ENCODE measurements around the gene SETBP1.

Gene SETBP1

GRCh38 chr18:45006934-45007333, 326.2 kb downstream of the SETBP1 start:
- in situ Hi-C loops (cut with MboI; ENCODE audit: low sequenced_read_pairs) = no loop called here

DNA sequence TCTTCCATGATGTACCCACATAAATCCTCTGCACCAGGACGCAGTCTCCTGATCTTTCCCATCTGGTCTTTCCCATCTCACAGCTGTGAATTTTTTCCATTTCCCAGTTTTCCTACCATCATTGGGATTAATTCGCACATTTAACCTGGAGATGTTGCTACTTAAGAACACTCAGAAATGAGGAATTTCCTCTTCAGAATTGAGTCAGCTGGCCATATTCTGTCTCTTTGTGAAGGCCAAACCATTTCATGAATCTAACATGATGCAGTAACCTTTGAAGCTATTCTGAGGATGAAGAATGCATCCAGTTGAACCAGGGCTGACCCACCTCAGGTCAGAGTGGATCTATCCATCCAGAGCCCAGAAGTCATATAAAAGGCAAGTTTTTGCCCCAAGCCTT, 326.8 kb downstream of the SETBP1 start:
- in situ Hi-C loops (cut with MboI; ENCODE audit: low sequenced_read_pairs) = no loop called here

GRCh38 chr18:45008694-45009413, 328.2 kb downstream of the SETBP1 start:
- in situ Hi-C loops (cut with MboI; ENCODE audit: low sequenced_read_pairs) = no loop called here

DNA sequence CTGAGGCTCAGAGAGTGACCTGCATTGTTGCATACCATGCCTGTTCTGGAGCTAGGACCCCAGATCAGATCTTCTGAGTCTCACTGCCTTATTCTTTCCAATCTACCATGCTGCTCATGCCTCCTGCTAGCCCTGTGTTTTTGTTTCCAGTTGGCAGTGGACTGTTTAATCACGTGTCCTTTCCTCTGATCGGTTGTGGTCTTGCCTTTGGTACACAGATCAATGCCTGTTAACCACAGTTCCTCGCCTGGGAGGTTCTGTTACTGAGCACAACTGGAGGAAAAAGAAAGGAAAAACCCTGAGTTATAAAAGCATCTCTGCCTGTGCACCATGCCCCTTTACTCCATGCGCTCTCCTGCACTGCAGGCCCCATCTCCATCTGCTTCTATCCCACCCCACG, 329.1 kb downstream of the SETBP1 start:
- in situ Hi-C loops (cut with MboI; ENCODE audit: low sequenced_read_pairs) = no loop called here

- in situ Hi-C loops (cut with MboI; ENCODE audit: low sequenced_read_pairs) = no loop called here
Measured at GRCh38 chr18:45012286-45012685, 331.6 kb downstream of the SETBP1 start.

GRCh38 chr18:45014047-45014501, 333.4 kb downstream of the SETBP1 start:
- in situ Hi-C loops (cut with MboI; ENCODE audit: low sequenced_read_pairs) = no loop called here

DNA sequence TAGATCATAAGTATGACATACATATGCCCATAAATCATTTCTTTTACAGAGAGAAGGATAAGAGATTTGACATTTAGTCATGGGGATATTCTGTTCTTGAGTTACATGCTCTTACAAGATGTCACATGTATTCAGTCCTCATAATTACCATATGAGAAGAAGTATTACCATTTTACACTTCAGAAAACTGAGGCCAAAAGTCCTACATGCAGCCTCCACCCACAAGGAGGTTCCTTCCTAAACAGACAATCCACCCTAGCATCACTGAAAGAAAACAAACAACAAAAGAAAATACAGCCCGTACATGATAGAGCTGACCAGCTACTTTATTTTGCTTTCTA, 335.1 kb downstream of the SETBP1 start:
- in situ Hi-C loops (cut with MboI; ENCODE audit: low sequenced_read_pairs) = no loop called here

- in situ Hi-C loops (cut with MboI; ENCODE audit: low sequenced_read_pairs) = no loop called here
Measured at GRCh38 chr18:45019469-45019868, 338.8 kb downstream of the SETBP1 start.

GRCh38 chr18:45023519-45023918, 342.8 kb downstream of the SETBP1 start:
- in situ Hi-C loops (cut with MboI; ENCODE audit: low sequenced_read_pairs) = no loop called here

DNA sequence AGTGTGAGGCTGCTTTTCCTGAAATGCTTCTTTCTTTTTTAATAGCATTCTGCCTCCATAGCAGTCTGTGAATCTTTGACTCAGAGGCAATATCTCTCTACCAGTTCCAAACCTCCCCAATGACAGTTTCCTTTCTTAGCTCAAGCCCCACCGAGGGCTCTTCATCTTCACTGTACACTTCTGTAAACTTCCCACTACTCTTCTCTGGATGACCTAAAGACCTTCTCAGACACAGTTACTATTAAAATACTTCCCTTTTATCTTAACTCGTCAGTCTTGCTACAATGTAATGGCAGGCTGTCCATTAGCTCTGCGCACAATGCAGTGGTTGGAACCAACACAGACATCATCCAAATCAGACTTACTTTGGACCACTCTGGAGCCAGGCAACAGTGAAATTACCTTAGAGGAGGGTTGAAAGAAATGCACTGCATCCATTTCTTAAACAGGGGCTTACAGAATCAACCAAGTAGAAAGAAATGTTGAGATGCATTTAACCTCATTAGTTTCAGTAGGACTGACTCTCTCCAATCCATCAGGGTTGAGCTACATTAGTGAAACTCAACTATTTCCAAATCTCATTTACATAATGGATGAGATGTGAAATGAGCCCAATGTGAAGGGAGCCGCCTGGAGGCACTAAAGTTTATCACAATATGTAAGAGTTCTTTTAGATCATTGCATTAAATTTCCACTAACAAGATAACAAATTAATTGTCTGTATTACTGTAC, 343.8 kb downstream of the SETBP1 start:
- in situ Hi-C loops (cut with MboI; ENCODE audit: low sequenced_read_pairs) = no loop called here

DNA sequence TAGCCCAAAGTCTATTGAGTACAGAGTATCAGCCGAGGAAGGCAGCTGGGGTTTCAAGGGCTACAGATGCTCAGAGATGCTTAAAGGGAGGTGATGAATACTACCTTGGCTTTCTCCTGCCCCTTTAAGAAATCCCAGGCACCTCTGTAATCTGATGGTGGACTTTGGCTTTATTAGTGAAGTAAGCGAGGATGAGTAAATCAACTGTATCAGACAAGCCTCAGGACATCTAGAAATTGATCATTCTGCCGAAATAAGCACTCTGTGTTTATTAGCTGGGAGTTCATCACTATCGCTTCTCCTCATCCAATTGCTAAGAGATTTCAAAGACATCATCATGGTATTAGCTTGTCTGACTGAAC, 344.4 kb downstream of the SETBP1 start:
- in situ Hi-C loops (cut with MboI; ENCODE audit: low sequenced_read_pairs) = no loop called here

DNA sequence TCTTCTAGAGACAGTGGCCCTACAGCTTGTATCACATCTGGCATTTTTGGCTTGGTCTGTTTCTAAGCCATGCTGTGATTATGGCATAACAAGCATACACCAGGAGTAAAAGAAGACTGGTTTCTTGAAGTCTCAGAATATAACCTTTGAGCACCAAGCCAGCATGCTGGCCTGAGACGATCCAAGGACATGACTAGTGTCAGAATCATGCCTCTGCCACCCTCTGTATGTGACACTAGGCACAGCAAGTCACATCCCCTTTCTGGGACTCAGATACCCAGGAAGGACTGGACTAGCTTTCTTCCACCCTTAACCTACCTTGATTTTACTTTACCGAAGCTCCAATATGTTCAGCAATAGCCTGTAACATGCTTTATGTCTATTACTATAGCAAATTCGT, 345.5 kb downstream of the SETBP1 start:
- in situ Hi-C loops (cut with MboI; ENCODE audit: low sequenced_read_pairs) = no loop called here

DNA sequence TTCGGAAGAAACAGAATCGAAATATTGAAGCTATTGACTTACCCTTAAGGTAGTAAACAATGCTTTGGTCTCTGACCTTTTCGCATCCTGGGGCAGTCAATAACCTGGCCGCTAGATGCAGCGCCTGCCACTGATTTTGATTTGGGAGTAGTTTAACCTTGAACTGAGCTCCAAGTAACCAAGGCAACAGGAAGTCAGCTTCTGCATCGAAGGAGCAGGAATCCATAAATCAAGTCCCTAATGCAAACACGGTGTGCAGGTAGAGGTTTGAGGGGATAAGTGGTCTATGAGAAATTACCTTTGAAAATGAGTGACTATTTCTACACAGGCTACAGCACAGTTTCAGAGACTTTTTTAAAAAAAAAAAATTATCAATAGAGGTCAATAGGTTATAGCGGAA, 353.5 kb downstream of the SETBP1 start:
- in situ Hi-C loops (cut with MboI; ENCODE audit: low sequenced_read_pairs) = no loop called here

- in situ Hi-C loops (cut with MboI; ENCODE audit: low sequenced_read_pairs) = no loop called here
Measured at GRCh38 chr18:45037618-45038017, 356.9 kb downstream of the SETBP1 start.

- in situ Hi-C loops (cut with MboI; ENCODE audit: low sequenced_read_pairs) = no loop called here
Measured at GRCh38 chr18:45039376-45039775, 358.7 kb downstream of the SETBP1 start.

DNA sequence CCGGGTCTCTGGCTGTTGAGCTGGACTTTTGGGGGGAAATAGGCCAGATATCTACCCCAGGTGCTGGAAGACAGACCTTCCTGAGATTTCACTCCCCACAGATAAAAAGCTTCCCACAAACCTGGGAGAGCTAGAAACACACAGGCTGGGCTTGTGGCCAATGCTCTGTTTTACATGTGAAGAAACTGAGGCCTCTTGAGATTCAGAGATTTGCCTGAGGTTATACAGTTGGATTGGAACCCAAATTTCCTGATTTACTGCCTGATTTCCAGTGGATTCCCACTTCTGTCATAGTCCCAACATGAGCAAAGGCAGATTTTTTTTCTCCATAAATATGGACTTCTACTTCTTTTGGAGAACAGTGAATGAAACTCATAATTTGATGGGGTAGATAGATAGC, 360.2 kb downstream of the SETBP1 start:
- in situ Hi-C loops (cut with MboI; ENCODE audit: low sequenced_read_pairs) = no loop called here

GRCh38 chr18:45044787-45045186, 364.1 kb downstream of the SETBP1 start:
- in situ Hi-C loops (cut with MboI; ENCODE audit: low sequenced_read_pairs) = no loop called here

- in situ Hi-C loops (cut with MboI; ENCODE audit: low sequenced_read_pairs) = no loop called here
Measured at GRCh38 chr18:45046228-45046627, 365.5 kb downstream of the SETBP1 start.

GRCh38 chr18:45046961-45047360, 366.3 kb downstream of the SETBP1 start:
- in situ Hi-C loops (cut with MboI; ENCODE audit: low sequenced_read_pairs) = no loop called here

DNA sequence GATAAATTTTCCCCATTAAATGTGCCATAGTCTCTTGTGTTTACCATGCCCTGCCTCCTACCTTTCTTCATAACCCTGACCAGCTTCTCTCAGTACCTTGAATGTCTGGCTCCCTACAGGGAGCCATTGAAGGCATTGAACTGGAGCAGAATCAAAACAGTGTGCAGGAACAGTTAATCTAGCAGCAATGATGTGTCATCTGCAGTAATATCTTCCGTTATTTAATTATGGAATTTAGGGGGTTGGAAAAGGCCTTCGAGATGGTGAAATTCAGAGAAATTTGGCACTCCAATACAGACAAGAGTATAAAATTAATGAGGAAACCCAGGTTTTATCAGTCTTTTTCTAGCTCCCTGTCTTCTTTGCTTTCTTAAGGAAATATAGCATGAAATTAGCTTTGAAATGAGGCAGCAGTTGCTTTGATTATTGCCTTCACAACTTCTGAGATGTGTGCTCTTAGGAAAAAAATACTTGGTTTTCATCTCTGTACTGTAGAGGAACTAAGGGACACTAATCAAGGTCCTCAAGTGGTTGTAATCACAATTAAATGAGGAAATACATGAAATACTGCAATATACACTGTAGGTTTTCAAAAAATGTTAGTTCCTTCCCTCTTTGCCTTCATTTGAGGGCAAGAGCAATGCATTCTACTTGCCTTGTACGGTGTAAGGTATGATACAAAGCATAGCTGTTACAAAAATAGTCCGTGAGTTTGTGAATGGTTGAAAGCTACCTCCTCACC, 369.1 kb downstream of the SETBP1 start:
- in situ Hi-C loops (cut with MboI; ENCODE audit: low sequenced_read_pairs) = no loop called here

- in situ Hi-C loops (cut with MboI; ENCODE audit: low sequenced_read_pairs) = no loop called here
Measured at GRCh38 chr18:45050712-45051601, 370.3 kb downstream of the SETBP1 start.
